GM18858 (cell line): ENCODE results near the gene TCP11.

ENCODE experiments used
- ATAC-seq: cut with Tn5 transposase; IDR thresholded peaks from one replicate; pipeline ENCODE4 v1.9.1; 2021; ENCODE audit not compliant: unreplicated experiment

TCP11 gene

GRCh38 chr6:35173427-35174087, 32.4 kb upstream of the TCP11 start:
- no peak for ATAC-seq

GRCh38 chr6:35173044-35173426, 31.9 kb upstream of the TCP11 start:
- no peak for ATAC-seq

GRCh38 chr6:35170891-35171290, 29.8 kb upstream of the TCP11 start:
- no peak for ATAC-seq

GRCh38 chr6:35170166-35170565, 29.0 kb upstream of the TCP11 start:
- no peak for ATAC-seq

- ATAC-seq = no peak
Measured at GRCh38 chr6:35168461-35168861, 27.3 kb upstream of the TCP11 start.

- no peak for ATAC-seq
Measured at GRCh38 chr6:35167505-35167904, 26.4 kb upstream of the TCP11 start.

- no peak for ATAC-seq
Measured at GRCh38 chr6:35166520-35166919, 25.4 kb upstream of the TCP11 start.

- ATAC-seq = no peak
Measured at GRCh38 chr6:35166116-35166515, 25.0 kb upstream of the TCP11 start.

- no peak for ATAC-seq
Measured at GRCh38 chr6:35165630-35166071, 24.5 kb upstream of the TCP11 start.

GRCh38 chr6:35164868-35165267, 23.7 kb upstream of the TCP11 start:
- no peak for ATAC-seq

GRCh38 chr6:35164277-35164676, 23.1 kb upstream of the TCP11 start:
- ATAC-seq = no peak

GRCh38 chr6:35163836-35164235, 22.7 kb upstream of the TCP11 start:
- ATAC-seq = no peak

- ATAC-seq = no peak
Measured at GRCh38 chr6:35161776-35162607, 20.9 kb upstream of the TCP11 start.

GRCh38 chr6:35161266-35161665, 20.1 kb upstream of the TCP11 start:
- ATAC-seq = no peak

GRCh38 chr6:35160642-35161041, 19.5 kb upstream of the TCP11 start:
- no peak for ATAC-seq

- no peak for ATAC-seq
Measured at GRCh38 chr6:35158520-35158919, 17.4 kb upstream of the TCP11 start.

- ATAC-seq = no peak
Measured at GRCh38 chr6:35154947-35155346, 13.8 kb upstream of the TCP11 start.

- no peak for ATAC-seq
Measured at GRCh38 chr6:35154262-35154661, 13.1 kb upstream of the TCP11 start.

GRCh38 chr6:35152067-35152707, 11.0 kb upstream of the TCP11 start:
- no peak for ATAC-seq

GRCh38 chr6:35151466-35151865, 10.3 kb upstream of the TCP11 start:
- ATAC-seq = no peak

GRCh38 chr6:35149891-35150566, 8.9 kb upstream of the TCP11 start:
- ATAC-seq = no peak
